ENCODE measurements around the gene EFEMP2.
"Not testable (repeated sequence)": the region's sequence is repeated elsewhere in the genome, so short reads cannot be mapped to it uniquely, and the experiment has no call there.

The EFEMP2 gene

GRCh38 chr11:65842144-65842543 is 30.5 kb downstream of the EFEMP2 start:
- Histone ChIP-seq H3K36me3 (no peaks in the 10 kb centered on the region), H3K4me3 (ENCODE audit: low read depth in 1 of 2, low read length in 1 of 2) (no peak overlapping the region), H3K9me3 (no peaks in the 10 kb centered on the region), H3K27ac (no peak overlapping the region), H3K4me1 (ENCODE audit: control insufficient read depth in 1 of 2, insufficient read depth in 1 of 2, low read depth in 1 of 2, low read length in 1 of 2) (no peaks in the 10 kb centered on the region), H3K27me3 (no peaks in the 10 kb centered on the region)
- TF ChIP-seq CTCF (IDR thresholded peaks at IDR 0.05) = no peak

- Histone ChIP-seq H3K27ac (no peak overlapping the region), H3K27me3 (peaks cover 34% of the 10 kb centered on the region), H3K4me1 (ENCODE audit: control insufficient read depth in 1 of 2, insufficient read depth in 1 of 2, low read depth in 1 of 2, low read length in 1 of 2) (peaks cover 16 to 17% of the 10 kb centered on the region in 2 experiments), H3K4me3 (ENCODE audit: low read depth in 1 of 2, low read length in 1 of 2) (peak overlapping the region; percentile 49 to 57), H3K9me3 (no peaks in the 10 kb centered on the region), H3K36me3 (no peaks in the 10 kb centered on the region)
- TF ChIP-seq CTCF (IDR thresholded peaks at IDR 0.05) = no peak
Observed at GRCh38 chr11:65834202-65834601, 38.4 kb downstream of the EFEMP2 start.

GRCh38 chr11:65833297-65834030 is 39.1 kb downstream of the EFEMP2 start, which contains the start of gene SNX32:
SNX32 (plus strand) TSS chr11:65833963; CDS start chr11:65834066, 103 bp downstream.
- Histone ChIP-seq H3K27ac (no peak within 1 kb of the TSS), H3K27me3 (peaks cover 34% of the 10 kb centered on the region), H3K4me3 (ENCODE audit: low read depth in 1 of 2, low read length in 1 of 2) (peak within 1 kb of the TSS; percentile 49 to 57), H3K36me3 (no peaks in the 10 kb centered on the region), H3K4me1 (ENCODE audit: control insufficient read depth in 1 of 2, insufficient read depth in 1 of 2, low read depth in 1 of 2, low read length in 1 of 2) (peaks cover 16 to 17% of the 10 kb centered on the region in 2 experiments), H3K9me3 (no peaks in the 10 kb centered on the region)
- peak; percentile 28 for TF ChIP-seq CTCF (IDR thresholded peaks at IDR 0.05)

DNA sequence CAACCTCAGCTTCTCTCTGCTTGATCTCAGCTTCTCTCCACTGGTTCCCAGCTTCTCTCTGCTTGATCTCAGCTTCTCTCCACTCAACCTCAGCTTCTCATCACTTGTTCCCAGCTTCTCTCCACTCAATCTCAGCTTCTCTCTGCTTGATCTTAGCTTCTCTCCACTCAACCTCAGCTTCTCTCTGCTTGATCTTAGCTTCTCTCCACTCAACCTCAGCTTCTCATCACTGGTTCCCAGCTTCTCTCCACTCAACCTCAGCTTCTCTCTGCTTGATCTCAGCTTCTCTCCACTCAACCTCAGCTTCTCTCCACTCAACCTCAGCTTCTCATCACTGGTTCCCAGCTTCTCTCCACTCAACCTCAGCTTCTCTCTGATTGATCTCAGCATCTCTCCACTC is 40.4 kb downstream of the EFEMP2 start:
- not testable (repeated sequence) for H3K4me3 ChIP-seq (ENCODE audit: low read depth in 1 of 2, low read length in 1 of 2); H3K36me3 ChIP-seq; H3K9me3 ChIP-seq; H3K27ac ChIP-seq
- H3K27me3 ChIP-seq = peaks cover 34% of the 10 kb centered on the region
- peaks cover 16 to 17% of the 10 kb centered on the region in 2 experiments for H3K4me1 ChIP-seq (ENCODE audit: control insufficient read depth in 1 of 2, insufficient read depth in 1 of 2, low read depth in 1 of 2, low read length in 1 of 2)

- H3K27me3 ChIP-seq = peaks cover 33% of the 10 kb centered on the region
- no peak overlapping the region for H3K4me3 ChIP-seq (ENCODE audit: low read depth in 1 of 2, low read length in 1 of 2)
- TF ChIP-seq CTCF (IDR thresholded peaks at IDR 0.05) = no peak
- H3K4me1 ChIP-seq (ENCODE audit: control insufficient read depth in 1 of 2, insufficient read depth in 1 of 2, low read depth in 1 of 2, low read length in 1 of 2) = peaks cover 16% of the 10 kb centered on the region in 2 experiments
- no peak overlapping the region for H3K27ac ChIP-seq
- no peaks in the 10 kb centered on the region for H3K36me3 ChIP-seq
- no peaks in the 10 kb centered on the region for H3K9me3 ChIP-seq
Observed at GRCh38 chr11:65829459-65829858, 43.1 kb downstream of the EFEMP2 start.

GRCh38 chr11:65826984-65827735 is 45.4 kb downstream of the EFEMP2 start:
- H3K4me3 ChIP-seq (ENCODE audit: low read depth in 1 of 2, low read length in 1 of 2) = no peak overlapping the region
- H3K27me3 ChIP-seq = peaks cover 10% of the 10 kb centered on the region
- H3K27ac ChIP-seq = no peak overlapping the region
- no peaks in the 10 kb centered on the region for H3K9me3 ChIP-seq
- H3K36me3 ChIP-seq = no peaks in the 10 kb centered on the region
- TF ChIP-seq CTCF (IDR thresholded peaks at IDR 0.05) = no peak
- no peaks in the 10 kb centered on the region for H3K4me1 ChIP-seq (ENCODE audit: control insufficient read depth in 1 of 2, insufficient read depth in 1 of 2, low read depth in 1 of 2, low read length in 1 of 2)

Measured in neutrophil (primary cell).